HG03159 (cell line): ENCODE data around the gene GLYATL1.
"Not testable (repeated sequence)": the region's sequence is repeated elsewhere in the genome, so short reads cannot be mapped to it uniquely, and the experiment has no call there.

ENCODE experiments used
- ATAC-seq: cut with Tn5 transposase; IDR thresholded peaks from one replicate; pipeline ENCODE4 v1.9.1; 2021; ENCODE audit warnings: mild to moderate bottlenecking, moderate library complexity; ENCODE audit not compliant: unreplicated experiment

The GLYATL1 gene

GRCh38 chr11:58992489-58992888 lies 53.2 kb downstream of the GLYATL1 start:
- ATAC-seq = no peak

GRCh38 chr11:58994171-58994570 lies 54.9 kb downstream of the GLYATL1 start:
- ATAC-seq = no peak

- ATAC-seq = peak; percentile 36
Measured at GRCh38 chr11:58998480-58999290, 59.4 kb downstream of the GLYATL1 start.

GRCh38 chr11:58999291-58999680 lies 60.0 kb downstream of the GLYATL1 start:
- ATAC-seq = peak; percentile 94

- ATAC-seq = no peak
Measured at GRCh38 chr11:59000003-59000402, 60.7 kb downstream of the GLYATL1 start.

- not testable (repeated sequence) for ATAC-seq
Measured at GRCh38 chr11:59002006-59002405, 62.7 kb downstream of the GLYATL1 start.
